H1 (cell line): ENCODE results near the gene ITSN1. TPM values are rescaled to one million over a fixed set of nuclear protein-coding genes. Genes with fewer than 3 reads are reported as not detected.

ENCODE experiments used
- CTCF ChIA-PET: fragments of 300-600 bp; sonication (Branson Sonifier 250); formaldehyde crosslinking; loops from one replicate; lab custom pipeline; 2021; ENCODE audit not compliant: partially characterized antibody; lab: Charles Lee
- POLR2A ChIA-PET: fragments of 300-600 bp; sonication (Branson Sonifier 250); formaldehyde crosslinking; loops from one replicate; lab custom pipeline; 2021; ENCODE audit warnings: inconsistent platforms; ENCODE audit not compliant: partially characterized antibody; lab: Charles Lee
- DNase-seq, 2 experiments: peaks; one replicate each; pipeline versions ENCODE4 v3.0.0 to v3.0.0-alpha.2; 2010 to 2022; ENCODE audit warnings: low spot score in 2 of 2, low read depth in 1 of 2, mixed read lengths in 1 of 2
- FAIRE-seq: peaks from 2 replicates; lab custom pipeline; 2011; peaks lifted over from hg19 to GRCh38; lab: Jason Lieb, UNC
- H2AFZ ChIP-seq: 2 replicates; pipeline ENCODE4 v1.8.1; 2012; ENCODE audit warnings: low read length, inconsistent platforms
- H2AK5ac ChIP-seq: 2 replicates; pipeline ENCODE4 v1.6.1; 2013; ENCODE audit warnings: low read depth, low read length
- H2BK120ac ChIP-seq: replicated peaks from 2 replicates; pipeline ENCODE3; 2013; ENCODE audit warnings: low read depth, low read length, inconsistent platforms
- H2BK12ac ChIP-seq: 2 replicates; pipeline ENCODE4 v1.6.1; 2013; ENCODE audit warnings: low read depth, low read length
- H2BK15ac ChIP-seq: 2 replicates; pipeline ENCODE4 v1.6.1; 2013; ENCODE audit warnings: low read length
- H2BK20ac ChIP-seq: 2 replicates; pipeline ENCODE4 v1.6.1; 2013; ENCODE audit warnings: low read length
- H2BK5ac ChIP-seq: 2 replicates; pipeline ENCODE4 v1.6.1; 2013; ENCODE audit warnings: low read depth, low read length
- H3K14ac ChIP-seq: 2 replicates; pipeline ENCODE4 v1.6.1; 2013; ENCODE audit warnings: inconsistent platforms; ENCODE audit not compliant: insufficient read length
- H3K18ac ChIP-seq: 2 replicates; pipeline ENCODE4 v1.6.1; 2013; ENCODE audit warnings: low read length; ENCODE audit errors: extremely low read depth
- H3K23ac ChIP-seq: 2 replicates; pipeline ENCODE4 v1.6.1; 2013; ENCODE audit warnings: inconsistent platforms; ENCODE audit not compliant: insufficient read length
- H3K23me2 ChIP-seq: 2 replicates; pipeline ENCODE4 v1.6.1; 2013; ENCODE audit warnings: low read depth, low read length
- H3K27ac ChIP-seq: 2 replicates; pipeline ENCODE4 v1.6.1; 2011; ENCODE audit warnings: low read depth, low read length, inconsistent platforms
- H3K27me3 ChIP-seq, 4 experiments: replicated peaks in 1 of 4; 1 replicate in 1 of 4; 2 replicates in 3 of 4; pipeline versions ENCODE4 v1.6.1 to v1.8.1; 2011 to 2013; ENCODE audit warnings: low read length in 3 of 4, mild to moderate bottlenecking in 3 of 4, inconsistent platforms in 2 of 4, mixed read lengths in 2 of 4, moderate library complexity in 1 of 4; ENCODE audit not compliant: control insufficient read depth in 3 of 4, insufficient read depth in 3 of 4; ENCODE audit errors: extremely low read depth in 1 of 4
- H3K36me3 ChIP-seq, 4 experiments: 2 replicates each; pipeline versions ENCODE4 v1.6.1 to v1.8.1; 2011 to 2013; ENCODE audit warnings: mild to moderate bottlenecking in 4 of 4, low read length in 3 of 4, moderate library complexity in 2 of 4, control low read depth in 1 of 4, inconsistent platforms in 1 of 4; ENCODE audit not compliant: insufficient read depth in 4 of 4, control insufficient read depth in 2 of 4
- H3K4ac ChIP-seq: replicated peaks from 2 replicates; pipeline ENCODE3; 2013; ENCODE audit warnings: low read length, low read depth, mixed read lengths, inconsistent platforms; ENCODE audit not compliant: insufficient read length
- H3K4me1 ChIP-seq, 4 experiments: replicated peaks in 1 of 4; 1 replicate in 1 of 4; 2 replicates in 3 of 4; pipeline versions ENCODE4 v1.6.1 to v1.8.1; 2011 to 2013; ENCODE audit warnings: low read length in 3 of 4, inconsistent platforms in 2 of 4, mixed read lengths in 1 of 4; ENCODE audit not compliant: insufficient read depth in 4 of 4, control insufficient read depth in 3 of 4
- H3K4me2 ChIP-seq, 2 experiments: 2 replicates each; pipeline versions ENCODE4 v1.6.1 to v1.8.1; 2011 to 2013; ENCODE audit warnings: low read depth in 2 of 2, low read length in 2 of 2, control low read depth in 1 of 2, inconsistent platforms in 1 of 2, mild to moderate bottlenecking in 1 of 2; ENCODE audit not compliant: insufficient read depth in 1 of 2
- H3K4me3 ChIP-seq, 4 experiments: fragments of 200-600, 300-600 bp in 1 of 4; sonication (generic), shearing (Covaris generic), sonication (Bioruptor Twin) in 1 of 4; 2 replicates each; pipeline versions ENCODE4 v1.5.1 to v1.8.1; 2011 to 2016; ENCODE audit warnings: low read length in 4 of 4, low read depth in 3 of 4, control low read depth in 2 of 4, inconsistent platforms in 2 of 4, mild to moderate bottlenecking in 2 of 4, mixed read lengths in 1 of 4, moderate library complexity in 1 of 4; ENCODE audit not compliant: insufficient read depth in 2 of 4; ENCODE audit errors: extremely low read depth in 1 of 4
- H3K56ac ChIP-seq: replicated peaks from 2 replicates; pipeline ENCODE3; 2013; ENCODE audit warnings: low read depth, mild to moderate bottlenecking, mixed read lengths, low read length, inconsistent platforms; ENCODE audit not compliant: insufficient read length
- H3K79me1 ChIP-seq: 2 replicates; pipeline ENCODE4 v1.6.1; 2013; ENCODE audit warnings: low read depth, low read length, control low read depth
- H3K79me2 ChIP-seq, 2 experiments: 2 replicates each; pipeline versions ENCODE4 v1.6.1 to v1.8.1; 2012 to 2013; ENCODE audit warnings: low read length in 2 of 2, mild to moderate bottlenecking in 2 of 2, inconsistent platforms in 1 of 2; ENCODE audit not compliant: insufficient read depth in 2 of 2, control insufficient read depth in 1 of 2
- H3K9ac ChIP-seq, 4 experiments: replicated peaks in 1 of 4; 1 replicate in 1 of 4; 2 replicates in 3 of 4; pipeline versions ENCODE4 v1.6.1 to v1.8.1; 2011 to 2013; ENCODE audit warnings: low read depth in 3 of 4, low read length in 3 of 4, control low read depth in 2 of 4, mild to moderate bottlenecking in 2 of 4, moderate library complexity in 2 of 4, inconsistent platforms in 1 of 4; ENCODE audit errors: extremely low read depth in 1 of 4
- H3K9me3 ChIP-seq, 2 experiments: 2 replicates each; pipeline versions ENCODE4 v1.6.1 to v1.8.1; 2012 to 2013; ENCODE audit warnings: mild to moderate bottlenecking in 2 of 2, moderate library complexity in 2 of 2, control low read depth in 1 of 2, inconsistent platforms in 1 of 2, low read depth in 1 of 2, low read length in 1 of 2, mixed read lengths in 1 of 2; ENCODE audit not compliant: insufficient read depth in 2 of 2
- H4K20me1 ChIP-seq, 2 experiments: replicated peaks in 1 of 2; 2 replicates each; pipeline versions ENCODE3 to v1.8.1; 2011 to 2013; ENCODE audit warnings: inconsistent platforms in 2 of 2, low read length in 2 of 2, mild to moderate bottlenecking in 1 of 2; ENCODE audit not compliant: insufficient read depth in 2 of 2, control insufficient read depth in 1 of 2
- H4K5ac ChIP-seq: 2 replicates; pipeline ENCODE4 v1.6.1; 2013; ENCODE audit warnings: low read length, low read depth, mixed read lengths, inconsistent platforms; ENCODE audit not compliant: insufficient read length
- H4K8ac ChIP-seq: 2 replicates; pipeline ENCODE4 v1.8.0; 2013; ENCODE audit warnings: mild to moderate bottlenecking, moderate library complexity, low read length, inconsistent platforms; ENCODE audit not compliant: insufficient read depth; ENCODE audit errors: extremely low read depth
- H4K91ac ChIP-seq: replicated peaks from 2 replicates; pipeline ENCODE3; 2013; ENCODE audit warnings: low read length, mixed read lengths, inconsistent platforms; ENCODE audit not compliant: insufficient read length
- EP300 ChIP-seq, 2 experiments: IDR thresholded peaks; 1 replicate in 1 of 2; 2 replicates in 1 of 2; pipeline ENCODE4 v1.6.1; 2011 to 2012; ENCODE audit warnings: low read depth in 2 of 2, low read length in 2 of 2, mild to moderate bottlenecking in 2 of 2, borderline replicate concordance in 1 of 2, inconsistent platforms in 1 of 2, moderate library complexity in 1 of 2
- HDAC6 ChIP-seq: IDR thresholded peaks from one replicate; pipeline ENCODE4 v1.7.1; 2012; ENCODE audit warnings: low read depth, mild to moderate bottlenecking, inconsistent platforms, low read length, moderate library complexity
- JUND ChIP-seq: IDR thresholded peaks from 2 replicates; pipeline ENCODE4 v1.6.1; 2011; ENCODE audit warnings: mild to moderate bottlenecking, improper control_type of control experiment, low read length
- SIX5 ChIP-seq: IDR thresholded peaks from 2 replicates; pipeline ENCODE4 v1.6.1; 2011; ENCODE audit warnings: mild to moderate bottlenecking, low read depth, low read length
- TCF12 ChIP-seq: IDR thresholded peaks from 2 replicates; pipeline ENCODE4 v1.6.1; 2011; ENCODE audit warnings: low read depth, mild to moderate bottlenecking, low read length
- WGBS, 2 experiments: shearing (Covaris generic) in 1 of 2; methylation state at CpG; one replicate each; pipeline versions ENCODE4 v1.1.6 to v1.1.7; 2013 to 2015; ENCODE audit warnings: low lambda C conversion rate in 2 of 2, mixed read lengths in 2 of 2, inconsistent platforms in 1 of 2, low coverage in 1 of 2, missing lambda C conversion rate in 1 of 2; ENCODE audit not compliant: insufficient replicate concordance in 2 of 2, insufficient coverage in 1 of 2, insufficient read length in 1 of 2; ENCODE audit errors: extremely low coverage in 1 of 2, missing lambda C conversion rate in 1 of 2; 5-methylcytosine and 5-hydroxymethylcytosine counted together
- polyA plus RNA-seq, 7 experiments: library from polyadenylated mRNA; depleted of rRNA in 3 of 7; stranded (reverse) in 5 of 7; unstranded in 2 of 7; fragments of >200 nt in 5 of 7; fragments of 200-250 nt in 2 of 7; gene quantifications; 1 replicate in 5 of 7; 2 replicates in 1 of 7; 4 replicates in 1 of 7; pipeline versions ENCODE4 v1.2.1 to v1.2.3, GENCODE V29; 2011 to 2013; ENCODE audit warnings: missing spikeins in 2 of 7, mixed read lengths in 2 of 7
- total RNA-seq: library from RNA; stranded (reverse); fragmentation: NEBNext Ultra II Directional; extraction: Animal tissue kit (Norgen Biotek cat#: 25700); gene quantifications from 2 replicates; pipeline ENCODE4 v1.2.1, GENCODE V29; 2021

The ITSN1 gene
- total and polyA plus RNA-seq, 2 of the 8 experiments (the other 6 are each of a cell fraction or from before 2014, with no cell fraction given), result 60.8 to 78.1 TPM

- Histone ChIP-seq H2BK5ac (no peak overlapping the region), H3K14ac (no peak overlapping the region)
- POLR2A ChIA-PET, result interaction anchor here (1.0 kb wide), 1 partner anchor 13 kb away, joined by 3 read pairs; no protein-coding TSS in a partner anchor
These were observed 94.3 kb downstream of the ITSN1 start for GRCh38 chr21:33736569-33736968.

More at GRCh38 chr21:33736569-33736968, 94.3 kb downstream of the ITSN1 start:
- Histone ChIP-seq H3K4ac (no peak overlapping the region), H3K9me3 (no peaks in the 10 kb centered on the region), H3K56ac (no peak overlapping the region), H3K18ac (no peak overlapping the region), H3K36me3 (peaks cover 0 to 7% (median 2%) of the 10 kb centered on the region in 4 experiments; a peak in 5 of 8 replicates), H3K79me2 (peaks cover 0 to 5% of the 10 kb centered on the region in 2 experiments; a peak in 1 of 4 replicates), H3K27me3 (no peaks in the 10 kb centered on the region), H3K9ac (no peak overlapping the region), H3K27ac (no peak overlapping the region), H3K23me2 (no peaks in the 10 kb centered on the region), H3K79me1 (no peaks in the 10 kb centered on the region), H2AK5ac (no peak overlapping the region), H4K91ac (no peak overlapping the region), H2BK12ac (no peak overlapping the region), H2BK120ac (no peak overlapping the region), H3K23ac (no peak overlapping the region), H3K4me2 (no peak overlapping the region), H4K8ac (no peak overlapping the region), H4K20me1 (peaks cover 1% of the 10 kb centered on the region in 2 experiments), H4K5ac (no peak overlapping the region), H3K4me3 (no peak overlapping the region), H3K4me1 (no peaks in the 10 kb centered on the region; a peak in 1 of 7 replicates), H2BK20ac (no peak overlapping the region), H2BK15ac (no peak overlapping the region), H2AFZ (no peak overlapping the region)
- FAIRE-seq (no peak), DNase-seq (no peak)
- CTCF ChIA-PET, result no interaction called here
- TF ChIP-seq TCF12 (no peak), SIX5 (no peak), EP300 (IDR thresholded peaks at IDR 0.05; ENCODE audit: borderline replicate concordance in 1 of 2, low read depth in 2 of 2, low read length in 2 of 2) (no peak), JUND (no peak), HDAC6 (no peak)
- 90% methylated on average over 3 of the region's 3 CpGs; no CpG with 5 or more reads in 1 of the 2 experiments for WGBS, 2 experiments
